ENCODE measurements around the gene PDGFRB. TPM values are rescaled to one million over a fixed set of nuclear protein-coding genes. Genes with fewer than 3 reads are reported as not detected.

Gene PDGFRB
- total and polyA plus RNA-seq, 10 of the 15 experiments (the other 5 are each of a cell fraction or from before 2014, with no cell fraction given) = 0.02 to 3.0 (median 1.0) TPM

- TF ChIP-seq ZBTB33 (IDR thresholded peaks at IDR 0.05) (no peak), TCF3 (IDR thresholded peaks at IDR 0.05; ENCODE audit: borderline replicate concordance, insufficient read depth, low read depth, low read length) (no peak), CBX5 (IDR thresholded peaks at IDR 0.05; ENCODE audit: low read depth) (no peak), RB1 (IDR thresholded peaks at IDR 0.05; ENCODE audit: borderline replicate concordance) (no peak), BMI1 (IDR thresholded peaks at IDR 0.05; ENCODE audit: borderline replicate concordance) (no peak), CEBPB (IDR thresholded peaks at IDR 0.05; ENCODE audit: borderline replicate concordance in 1 of 2, low read depth in 2 of 2, low read length in 2 of 2) (no peak), PKNOX1 (IDR thresholded peaks at IDR 0.05) (0 out of 2 replicates have a peak, but pooled peaks have one; percentile 13), SMC3 (IDR thresholded peaks at IDR 0.05; ENCODE audit: borderline replicate concordance, low read length) (no peak), ZBTB11 (CRISPR knock-in tag; IDR thresholded peaks at IDR 0.05) (no peak), E2F4 (IDR thresholded peaks at IDR 0.05; ENCODE audit: low read depth, low read length) (no peak), ETV6 (conservative IDR thresholded peaks at IDR 0.05 in 1 of 2, IDR thresholded peaks at IDR 0.05 in 1 of 2; ENCODE audit: borderline replicate concordance in 1 of 2, low read depth in 1 of 2) (no peak), BHLHE40 (IDR thresholded peaks at IDR 0.05; ENCODE audit: borderline replicate concordance in 1 of 2, low read depth in 2 of 2, low read length in 1 of 2) (peak in 1 of 2 experiments; percentile 67; a peak in 1 of 4 replicates), HDAC6 (IDR thresholded peaks at IDR 0.05; ENCODE audit: unreplicated experiment) (no peak), MTA2 (IDR thresholded peaks at IDR 0.05; ENCODE audit: low read depth) (peak; percentile 54; the same call in 1 of the 2 replicates)
Measured at GRCh38 chr5:150155258-150156026, at the start of gene PDGFRB (continued).
